Astrocyte (in vitro differentiated cells and primary cell): ENCODE results near the gene SNW1. TPM values are rescaled to one million over a fixed set of nuclear protein-coding genes. Genes with fewer than 3 reads are reported as not detected.

Source experiments
- DNase-seq: peaks from one replicate; pipeline ENCODE4 v3.0.0-alpha.2; 2010; ENCODE audit warnings: low read depth
- FAIRE-seq: peaks from 2 replicates; lab custom pipeline; 2011; peaks lifted over from hg19 to GRCh38; lab: Jason Lieb, UNC
- H2AFZ ChIP-seq: 2 replicates; pipeline ENCODE4 v1.6.0; 2012; ENCODE audit warnings: low read depth, low read length, inconsistent platforms
- H3K27ac ChIP-seq: 2 replicates; pipeline ENCODE4 v1.5.1; 2011; ENCODE audit warnings: low read depth, low read length, inconsistent platforms
- H3K27me3 ChIP-seq: 2 replicates; pipeline ENCODE4 v1.6.0; 2011; ENCODE audit warnings: low read length, inconsistent platforms; ENCODE audit not compliant: insufficient read depth
- H3K36me3 ChIP-seq: 2 replicates; pipeline ENCODE4 v1.5.1; 2011; ENCODE audit warnings: low read length, inconsistent platforms; ENCODE audit not compliant: insufficient read depth
- H3K4me1 ChIP-seq: 2 replicates; pipeline ENCODE4 v1.5.1; 2011; ENCODE audit warnings: low read length, inconsistent platforms; ENCODE audit not compliant: insufficient read depth
- H3K4me2 ChIP-seq: 2 replicates; pipeline ENCODE4 v1.6.0; 2012; ENCODE audit warnings: low read length, inconsistent platforms
- H3K4me3 ChIP-seq: 2 replicates; pipeline ENCODE4 v1.5.1; 2011; ENCODE audit warnings: low read depth, mild to moderate bottlenecking, low read length, inconsistent platforms; ENCODE audit not compliant: insufficient read depth
- H3K79me2 ChIP-seq: 2 replicates; pipeline ENCODE4 v1.6.0; 2012; ENCODE audit warnings: mild to moderate bottlenecking, low read length, inconsistent platforms; ENCODE audit not compliant: insufficient read depth
- H3K9ac ChIP-seq: 2 replicates; pipeline ENCODE4 v1.6.0; 2012; ENCODE audit warnings: mild to moderate bottlenecking, low read length, inconsistent platforms
- H3K9me3 ChIP-seq: 2 replicates; pipeline ENCODE4 v1.5.1; 2012; ENCODE audit warnings: low read depth, mild to moderate bottlenecking, low read length, inconsistent platforms; ENCODE audit not compliant: insufficient read depth
- H4K20me1 ChIP-seq: 2 replicates; pipeline ENCODE4 v1.6.0; 2012; ENCODE audit warnings: low read length, inconsistent platforms; ENCODE audit not compliant: insufficient read depth
- H3K27ac Mint-ChIP-seq: one replicate; pipeline ENCODE4 v1.8.0; 2021; ENCODE audit warnings: mild to moderate bottlenecking, mixed read lengths; ENCODE audit not compliant: unreplicated experiment
- H3K27me3 Mint-ChIP-seq: one replicate; pipeline ENCODE4 v1.8.0; 2021; ENCODE audit warnings: low read depth, mixed read lengths; ENCODE audit not compliant: unreplicated experiment
- H3K36me3 Mint-ChIP-seq: one replicate; pipeline ENCODE4 v1.8.0; 2021; ENCODE audit warnings: low read depth, mixed read lengths; ENCODE audit not compliant: unreplicated experiment
- H3K4me1 Mint-ChIP-seq: one replicate; pipeline ENCODE4 v1.8.0; 2021; ENCODE audit warnings: low read depth, mixed read lengths; ENCODE audit not compliant: unreplicated experiment
- H3K4me3 Mint-ChIP-seq: one replicate; pipeline ENCODE4 v1.8.0; 2021; ENCODE audit warnings: mild to moderate bottlenecking, moderate library complexity, mixed read lengths; ENCODE audit not compliant: unreplicated experiment
- H3K9me3 Mint-ChIP-seq: one replicate; pipeline ENCODE4 v1.8.0; 2021; ENCODE audit warnings: mild to moderate bottlenecking, mixed read lengths; ENCODE audit not compliant: unreplicated experiment
- EZH2 ChIP-seq: IDR thresholded peaks from 2 replicates; pipeline ENCODE4 v1.6.1; 2012; ENCODE audit warnings: mild to moderate bottlenecking, low read length, inconsistent platforms; ENCODE audit not compliant: insufficient read depth
- total RNA-seq: library from RNA; stranded (reverse); gene quantifications from 2 replicates; pipeline ENCODE4 v1.2.1, GENCODE V29; 2021
- TF ChIP-seq, protein P1 (sequence below): IDR thresholded peaks from 2 replicates; pipeline ENCODE4 v1.5.1; 2011; ENCODE audit warnings: low read depth, mild to moderate bottlenecking, inconsistent platforms, low read length, moderate library complexity; ENCODE audit not compliant: insufficient read depth

Gene SNW1
- total RNA-seq, 1 donor from 2014 or later = 72.9 TPM

DNA sequence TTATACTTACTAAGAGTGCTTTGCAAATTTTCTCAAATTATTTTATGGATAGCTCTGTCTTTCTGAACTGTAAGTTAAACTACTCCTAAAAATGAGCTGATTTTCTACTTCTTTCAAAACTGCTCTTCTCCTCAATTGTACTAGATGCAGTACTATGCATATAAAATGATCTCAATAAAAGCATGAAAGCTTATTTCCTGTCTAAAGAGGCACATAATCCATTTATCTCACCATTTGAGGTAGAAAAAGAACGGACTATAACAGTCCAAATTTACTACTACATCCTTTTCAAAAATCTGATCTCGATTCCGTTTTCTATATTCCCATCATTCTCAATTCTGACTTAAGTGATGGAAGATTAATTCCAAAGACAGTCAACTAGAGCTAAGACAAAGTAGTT lies 38.7 kb downstream of the SNW1 start:
- Histone ChIP-seq H3K36me3 (peaks cover 49% of the 10 kb centered on the region), H3K9me3 (no peaks in the 10 kb centered on the region), H3K4me1 (no peaks in the 10 kb centered on the region), H4K20me1 (peaks cover 16% of the 10 kb centered on the region), H2AFZ (no peak overlapping the region), H3K4me2 (no peak overlapping the region), H3K27me3 (no peaks in the 10 kb centered on the region), H3K27ac (no peak overlapping the region), H3K9ac (no peak overlapping the region), H3K79me2 (peaks cover 12% of the 10 kb centered on the region), H3K4me3 (no peak overlapping the region)
- TF ChIP-seq, protein P1, sequence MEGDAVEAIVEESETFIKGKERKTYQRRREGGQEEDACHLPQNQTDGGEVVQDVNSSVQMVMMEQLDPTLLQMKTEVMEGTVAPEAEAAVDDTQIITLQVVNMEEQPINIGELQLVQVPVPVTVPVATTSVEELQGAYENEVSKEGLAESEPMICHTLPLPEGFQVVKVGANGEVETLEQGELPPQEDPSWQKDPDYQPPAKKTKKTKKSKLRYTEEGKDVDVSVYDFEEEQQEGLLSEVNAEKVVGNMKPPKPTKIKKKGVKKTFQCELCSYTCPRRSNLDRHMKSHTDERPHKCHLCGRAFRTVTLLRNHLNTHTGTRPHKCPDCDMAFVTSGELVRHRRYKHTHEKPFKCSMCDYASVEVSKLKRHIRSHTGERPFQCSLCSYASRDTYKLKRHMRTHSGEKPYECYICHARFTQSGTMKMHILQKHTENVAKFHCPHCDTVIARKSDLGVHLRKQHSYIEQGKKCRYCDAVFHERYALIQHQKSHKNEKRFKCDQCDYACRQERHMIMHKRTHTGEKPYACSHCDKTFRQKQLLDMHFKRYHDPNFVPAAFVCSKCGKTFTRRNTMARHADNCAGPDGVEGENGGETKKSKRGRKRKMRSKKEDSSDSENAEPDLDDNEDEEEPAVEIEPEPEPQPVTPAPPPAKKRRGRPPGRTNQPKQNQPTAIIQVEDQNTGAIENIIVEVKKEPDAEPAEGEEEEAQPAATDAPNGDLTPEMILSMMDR = no peak
- TF ChIP-seq EZH2 = no peak
- H3K4me1 Mint-ChIP-seq = no peaks in the 10 kb centered on the region
- DNase-seq (no peak), FAIRE-seq (no peak)
- no peaks in the 10 kb centered on the region for H3K9me3 Mint-ChIP-seq
- H3K36me3 Mint-ChIP-seq = peaks cover 8% of the 10 kb centered on the region
- no peak overlapping the region for H3K4me3 Mint-ChIP-seq
- no peak overlapping the region for H3K27ac Mint-ChIP-seq
- no peaks in the 10 kb centered on the region for H3K27me3 Mint-ChIP-seq

DNA sequence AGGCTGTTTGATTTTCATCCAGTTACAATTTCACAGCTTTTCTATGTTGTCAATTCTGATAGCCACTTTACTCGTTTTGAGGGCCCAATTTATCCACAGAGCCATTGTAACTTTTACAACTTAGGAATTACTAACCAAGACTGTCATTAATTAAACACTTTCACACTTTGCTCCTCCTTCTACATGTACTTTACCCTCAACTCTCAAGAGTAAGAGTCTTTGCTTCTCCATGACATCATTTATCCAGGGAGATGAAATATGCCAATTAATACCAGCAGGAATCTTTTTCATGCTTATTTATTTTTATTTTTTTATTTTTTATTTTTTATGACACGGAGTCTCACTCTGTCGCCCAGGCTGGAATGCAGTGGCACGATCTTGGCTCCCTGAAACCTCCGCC lies 39.5 kb downstream of the SNW1 start:
- Mint-ChIP-seq H3K9me3 (no peaks in the 10 kb centered on the region), H3K36me3 (peaks cover 7% of the 10 kb centered on the region), H3K4me3 (no peak overlapping the region), H3K27me3 (no peaks in the 10 kb centered on the region), H3K27ac (no peak overlapping the region), H3K4me1 (no peaks in the 10 kb centered on the region)
- Histone ChIP-seq H3K79me2 (peaks cover 12% of the 10 kb centered on the region), H3K4me2 (no peak overlapping the region), H3K27me3 (no peaks in the 10 kb centered on the region), H3K36me3 (peaks cover 57% of the 10 kb centered on the region), H2AFZ (no peak overlapping the region), H3K4me1 (no peaks in the 10 kb centered on the region), H3K9ac (no peak overlapping the region), H3K9me3 (no peaks in the 10 kb centered on the region), H3K27ac (no peak overlapping the region), H4K20me1 (peaks cover 16% of the 10 kb centered on the region), H3K4me3 (no peak overlapping the region)
- DNase-seq (no peak), FAIRE-seq (no peak)
- TF ChIP-seq, protein P1 = no peak
- TF ChIP-seq EZH2 = no peak

- FAIRE-seq = no peak
- no peak overlapping the region for H3K27ac Mint-ChIP-seq
- H3K27me3 Mint-ChIP-seq = no peaks in the 10 kb centered on the region
- peaks cover 6% of the 10 kb centered on the region for H3K36me3 Mint-ChIP-seq
- Histone ChIP-seq H3K4me3 (no peak overlapping the region), H3K4me2 (no peak overlapping the region), H3K9me3 (no peaks in the 10 kb centered on the region), H3K4me1 (no peaks in the 10 kb centered on the region), H3K36me3 (peaks cover 51% of the 10 kb centered on the region), H3K27me3 (no peaks in the 10 kb centered on the region), H3K9ac (no peak overlapping the region), H3K27ac (no peak overlapping the region), H3K79me2 (peaks cover 25% of the 10 kb centered on the region), H4K20me1 (peaks cover 21% of the 10 kb centered on the region), H2AFZ (no peak overlapping the region)
- no peak for DNase-seq
- H3K4me3 Mint-ChIP-seq = no peak overlapping the region
- TF ChIP-seq, protein P1 = no peak
- TF ChIP-seq EZH2 = no peak
- H3K4me1 Mint-ChIP-seq = no peaks in the 10 kb centered on the region
- H3K9me3 Mint-ChIP-seq = no peaks in the 10 kb centered on the region
Observed at GRCh38 chr14:77717608-77718305, 43.2 kb downstream of the SNW1 start.
